B cell (primary cell): ENCODE data around the gene PRIMPOL. TPM values are rescaled to one million over a fixed set of nuclear protein-coding genes. Genes with fewer than 3 reads are reported as not detected.
"Not testable (repeated sequence)": the region's sequence is repeated elsewhere in the genome, so short reads cannot be mapped to it uniquely, and the experiment has no call there.

ENCODE experiments used
- ATAC-seq: fragments of 200-7000 bp; cut with Tn5 transposase; one replicate; pipeline ENCODE4 v1.10.0; 2021; ENCODE audit warnings: low read depth, mild to moderate bottlenecking, moderate number of reproducible peaks, moderate library complexity
- CTCF ChIA-PET: fragments of 350-600 bp; sonication (Branson Sonifier 250); formaldehyde crosslinking; loops from one replicate; lab custom pipeline; 2021; ENCODE audit warnings: antibody characterized with exemption, inconsistent platforms; lab: Charles Lee
- POLR2A ChIA-PET: fragments of 350-600 bp; sonication (Branson Sonifier 250); formaldehyde crosslinking; loops from one replicate; lab custom pipeline; 2021; ENCODE audit warnings: antibody characterized with exemption; lab: Charles Lee
- DNase-seq: peaks from one replicate; pipeline ENCODE4 v3.0.0; 2013
- H2AFZ ChIP-seq: 2 replicates; pipeline ENCODE4 v1.6.1; 2012; ENCODE audit warnings: mild to moderate bottlenecking, low read depth, low read length; ENCODE audit not compliant: insufficient read depth, poor library complexity, severe bottlenecking
- H3K27ac ChIP-seq, 2 donors: 1 replicate in 1 of 2; 2 replicates in 1 of 2; pipeline ENCODE4 v1.5.1; 2012 to 2013; ENCODE audit warnings: low read length in 2 of 2, mild to moderate bottlenecking in 2 of 2, moderate library complexity in 1 of 2
- H3K27me3 ChIP-seq, 4 experiments: fragments of 200-600 bp in 1 of 4; sonication (generic) in 1 of 4; replicated peaks in 1 of 4; 1 replicate in 2 of 4; 2 replicates in 2 of 4; pipeline versions ENCODE4 v1.6.1 to v1.7.0; 2013 to 2016; ENCODE audit warnings: low read length in 3 of 4, mild to moderate bottlenecking in 2 of 4, mixed read lengths in 1 of 4, moderate library complexity in 1 of 4; ENCODE audit not compliant: insufficient read depth in 4 of 4, control insufficient read depth in 3 of 4; ENCODE audit errors: control extremely low read depth in 1 of 4
- H3K36me3 ChIP-seq, 2 experiments: replicated peaks in 1 of 2; 1 replicate in 1 of 2; 2 replicates in 1 of 2; pipeline versions ENCODE4 v1.6.1 to v1.7.1; 2013; ENCODE audit warnings: low read length in 1 of 2; ENCODE audit not compliant: insufficient read depth in 2 of 2, control insufficient read depth in 1 of 2; ENCODE audit errors: control extremely low read depth in 1 of 2, extremely low read depth in 1 of 2
- H3K4me1 ChIP-seq, 2 donors: fragments of 200-600 bp in 1 of 2; sonication (generic) in 1 of 2; 1 replicate in 1 of 2; 2 replicates in 1 of 2; pipeline versions ENCODE4 v1.5.1 to v1.6.1; 2013 to 2017; ENCODE audit warnings: low read length in 2 of 2; ENCODE audit not compliant: control insufficient read depth in 2 of 2, insufficient read depth in 2 of 2
- H3K4me2 ChIP-seq: replicated peaks from 2 replicates; pipeline ENCODE3; 2012; ENCODE audit warnings: mild to moderate bottlenecking, low read depth, low read length; ENCODE audit not compliant: poor library complexity, severe bottlenecking
- H3K4me3 ChIP-seq, 5 experiments: fragments of 200-600 bp in 1 of 5; sonication (generic) in 1 of 5; 1 replicate in 3 of 5; 2 replicates in 2 of 5; pipeline versions ENCODE4 v1.5.1 to v1.7.0; 2011 to 2016; ENCODE audit warnings: low read length in 4 of 5, mild to moderate bottlenecking in 4 of 5, low read depth in 2 of 5, control low read depth in 1 of 5, moderate library complexity in 1 of 5; ENCODE audit not compliant: insufficient read depth in 1 of 5; ENCODE audit errors: control extremely low read depth in 1 of 5, extremely low read depth in 1 of 5
- H3K79me2 ChIP-seq: fragments of 200-600 bp; sonication (generic); one replicate; pipeline ENCODE4 v1.6.0; 2016; ENCODE audit warnings: low read length; ENCODE audit not compliant: control insufficient read depth, insufficient read depth
- H3K9ac ChIP-seq: fragments of 200-600 bp; sonication (generic); 2 replicates; pipeline ENCODE4 v1.6.1; 2017; ENCODE audit warnings: mild to moderate bottlenecking, low read length, moderate library complexity
- H3K9me3 ChIP-seq, 3 donors: one replicate each; pipeline versions ENCODE4 v1.6.1 to v1.7.1; 2013; ENCODE audit warnings: low read length in 2 of 3; ENCODE audit not compliant: control insufficient read depth in 2 of 3, insufficient read depth in 1 of 3; ENCODE audit errors: control extremely low read depth in 1 of 3
- H4K20me1 ChIP-seq: 2 replicates; pipeline ENCODE4 v1.6.0; 2012; ENCODE audit warnings: mild to moderate bottlenecking, low read length; ENCODE audit not compliant: insufficient read depth, control insufficient read depth, poor library complexity, severe bottlenecking
- H3K27ac Mint-ChIP-seq: one replicate; pipeline ENCODE4 v1.8.0; 2021; ENCODE audit warnings: mixed read lengths
- H3K27me3 Mint-ChIP-seq: one replicate; pipeline ENCODE4 v1.8.0; 2021; ENCODE audit warnings: mixed read lengths
- H3K4me1 Mint-ChIP-seq: one replicate; pipeline ENCODE4 v1.8.0; 2021; ENCODE audit warnings: mixed read lengths
- H3K4me3 Mint-ChIP-seq: one replicate; pipeline ENCODE4 v1.8.0; 2021; ENCODE audit warnings: mixed read lengths
- H3K9me3 Mint-ChIP-seq: one replicate; pipeline ENCODE4 v1.8.0; 2022; ENCODE audit warnings: mixed read lengths; ENCODE audit not compliant: insufficient read depth
- EZH2 ChIP-seq: IDR thresholded peaks from 2 replicates; pipeline ENCODE4 v1.6.1; 2012; ENCODE audit warnings: borderline replicate concordance, low read depth, mild to moderate bottlenecking, moderate library complexity, low read length; ENCODE audit not compliant: insufficient read depth, poor library complexity, severe bottlenecking
- WGBS: methylation state at CpG from one replicate; pipeline ENCODE4 v1.1.5; 2013; ENCODE audit warnings: missing lambda C conversion rate; ENCODE audit not compliant: insufficient coverage; 5-methylcytosine and 5-hydroxymethylcytosine counted together
- intact Hi-C: fragments of 100-400 bp; cut with micrococcal nuclease; formaldehyde crosslinking; loops from one replicate; pipeline ENCODE4 v1.10.0; 2022
- polyA minus RNA-seq: library from RNA; depleted of rRNA, polyadenylated mRNA; stranded (reverse); fragments of >200 nt; gene quantifications from 2 replicates; pipeline ENCODE4 v1.2.3, GENCODE V29; 2012
- polyA plus RNA-seq: library from polyadenylated mRNA; depleted of rRNA; stranded (reverse); fragments of >200 nt; gene quantifications from 2 replicates; pipeline ENCODE4 v1.2.3, GENCODE V29; 2012
- total RNA-seq, 2 donors: library from RNA; stranded (reverse); fragments of 120-200 nt in 1 of 2; gene quantifications; 1 replicate in 1 of 2; 2 replicates in 1 of 2; pipeline versions ENCODE4 v1.2.3 to v1.2.4, GENCODE V29; 2013 to 2022
- TF ChIP-seq, protein P1 (sequence below): fragments of 200-600 bp; IDR thresholded peaks from one replicate; pipeline ENCODE4 v1.8.0; 2022; ENCODE audit warnings: antibody characterized with exemption, mild to moderate bottlenecking

The PRIMPOL gene, protein sequence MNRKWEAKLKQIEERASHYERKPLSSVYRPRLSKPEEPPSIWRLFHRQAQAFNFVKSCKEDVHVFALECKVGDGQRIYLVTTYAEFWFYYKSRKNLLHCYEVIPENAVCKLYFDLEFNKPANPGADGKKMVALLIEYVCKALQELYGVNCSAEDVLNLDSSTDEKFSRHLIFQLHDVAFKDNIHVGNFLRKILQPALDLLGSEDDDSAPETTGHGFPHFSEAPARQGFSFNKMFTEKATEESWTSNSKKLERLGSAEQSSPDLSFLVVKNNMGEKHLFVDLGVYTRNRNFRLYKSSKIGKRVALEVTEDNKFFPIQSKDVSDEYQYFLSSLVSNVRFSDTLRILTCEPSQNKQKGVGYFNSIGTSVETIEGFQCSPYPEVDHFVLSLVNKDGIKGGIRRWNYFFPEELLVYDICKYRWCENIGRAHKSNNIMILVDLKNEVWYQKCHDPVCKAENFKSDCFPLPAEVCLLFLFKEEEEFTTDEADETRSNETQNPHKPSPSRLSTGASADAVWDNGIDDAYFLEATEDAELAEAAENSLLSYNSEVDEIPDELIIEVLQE
- total RNA-seq, result 15.4 and 21.5 TPM in 2 replicates
- 16.8 TPM for total RNA-seq (2013)
- polyA plus RNA-seq, result 7.8 and 16.3 TPM in 2 replicates
- 3.5 and 5.1 TPM in 2 replicates for polyA minus RNA-seq

DNA sequence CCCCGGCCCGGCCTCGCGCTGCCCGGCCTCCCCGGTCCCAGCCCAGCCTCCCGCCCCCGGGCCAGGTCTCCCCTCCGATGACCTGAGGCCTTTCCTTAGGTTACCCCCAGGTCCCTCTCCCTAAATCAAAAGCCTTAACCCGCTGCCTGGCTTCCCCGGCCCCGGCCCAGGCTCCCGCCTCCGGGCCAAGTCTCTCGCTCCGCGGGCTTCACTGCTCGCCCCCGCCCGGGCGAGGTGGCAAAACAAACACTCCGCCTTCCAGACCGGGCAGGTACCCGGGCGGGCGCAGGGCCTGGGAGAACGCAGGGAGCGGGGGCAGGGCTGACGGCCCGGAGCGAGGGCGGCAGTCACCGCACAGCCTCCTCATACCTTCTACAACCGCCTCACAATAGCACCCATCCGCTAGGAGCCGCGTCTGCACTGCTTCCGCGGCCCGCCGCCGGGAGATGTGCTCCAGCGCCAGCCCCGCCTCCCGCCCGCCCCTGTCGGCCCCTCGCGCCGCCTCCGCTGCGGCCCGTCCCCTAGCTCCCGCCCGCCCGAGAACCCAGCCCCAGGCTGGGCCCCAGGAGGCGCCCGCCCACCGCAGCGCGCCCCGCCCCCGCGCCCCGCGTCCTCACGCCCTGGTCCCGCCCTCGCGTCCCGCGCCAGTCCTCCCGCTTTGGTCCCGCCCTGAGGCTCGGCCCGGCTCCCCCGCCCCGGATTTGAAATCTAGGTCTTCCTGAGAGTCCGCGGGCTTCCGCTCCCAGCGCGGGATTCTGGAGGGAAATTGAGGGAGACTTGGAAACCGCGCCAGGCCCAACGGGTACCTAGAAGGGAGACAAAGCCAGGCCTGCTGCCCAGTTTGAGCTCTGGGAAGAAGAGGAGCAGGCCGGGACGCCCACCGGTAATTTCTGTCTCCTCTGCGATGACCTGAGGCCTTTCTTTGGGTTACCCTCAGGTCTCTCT, at the start of gene PRIMPOL, which contains the start of gene CASP3:
Gene PRIMPOL, plus strand, starts transcription at position 713 of the 945 bp plus-strand sequence. CDS start 7,403 bp downstream, outside the sequence.
Gene CASP3, minus strand, starts transcription at position 422 of the 945 bp plus-strand sequence. CDS start 10,994 bp downstream, outside the sequence.
- no peaks in the 10 kb centered on the region for H3K9me3 ChIP-seq
- Mint-ChIP-seq H3K27me3 (no peaks in the 10 kb centered on the region), H3K9me3 (no peaks in the 10 kb centered on the region), H3K27ac (peak within 1 kb of the TSS; percentile 94), H3K4me3 (peak within 1 kb of the TSS; percentile 94), H3K4me1 (peaks cover 44% of the 10 kb centered on the region)
- peaks cover 52% of the 10 kb centered on the region for H3K79me2 ChIP-seq
- peaks cover 24 to 29% of the 10 kb centered on the region in 2 donors for H3K4me1 ChIP-seq
- ATAC-seq (peak; percentile 95), DNase-seq (peak; percentile 97)
- peak within 1 kb of the TSS; percentile 93 for H3K4me2 ChIP-seq
- H3K9ac ChIP-seq, result peak within 1 kb of the TSS; percentile 97
- ChIA-PET CTCF (interaction anchor here (1.1 to 2.7 kb wide), 6 partner anchors 84 to 485 kb away, joined by 3 to 10 read pairs (median 4); partner anchors contain the start of gene CENPU), POLR2A (interaction anchor here (0.6 to 2.5 kb wide), 7 partner anchors 57 to 385 kb away, joined by 3 to 23 read pairs (median 4); partner anchors contain the start of genes CENPU and IRF2)
- peaks cover 1 to 3% of the 10 kb centered on the region in 2 experiments for H3K36me3 ChIP-seq
- peak within 1 kb of the TSS; percentile 91 for H2AFZ ChIP-seq
- WGBS, result under 1% methylated on average over 90 of the region's 90 CpGs
- TF ChIP-seq, protein P1, sequence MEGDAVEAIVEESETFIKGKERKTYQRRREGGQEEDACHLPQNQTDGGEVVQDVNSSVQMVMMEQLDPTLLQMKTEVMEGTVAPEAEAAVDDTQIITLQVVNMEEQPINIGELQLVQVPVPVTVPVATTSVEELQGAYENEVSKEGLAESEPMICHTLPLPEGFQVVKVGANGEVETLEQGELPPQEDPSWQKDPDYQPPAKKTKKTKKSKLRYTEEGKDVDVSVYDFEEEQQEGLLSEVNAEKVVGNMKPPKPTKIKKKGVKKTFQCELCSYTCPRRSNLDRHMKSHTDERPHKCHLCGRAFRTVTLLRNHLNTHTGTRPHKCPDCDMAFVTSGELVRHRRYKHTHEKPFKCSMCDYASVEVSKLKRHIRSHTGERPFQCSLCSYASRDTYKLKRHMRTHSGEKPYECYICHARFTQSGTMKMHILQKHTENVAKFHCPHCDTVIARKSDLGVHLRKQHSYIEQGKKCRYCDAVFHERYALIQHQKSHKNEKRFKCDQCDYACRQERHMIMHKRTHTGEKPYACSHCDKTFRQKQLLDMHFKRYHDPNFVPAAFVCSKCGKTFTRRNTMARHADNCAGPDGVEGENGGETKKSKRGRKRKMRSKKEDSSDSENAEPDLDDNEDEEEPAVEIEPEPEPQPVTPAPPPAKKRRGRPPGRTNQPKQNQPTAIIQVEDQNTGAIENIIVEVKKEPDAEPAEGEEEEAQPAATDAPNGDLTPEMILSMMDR, result peak; percentile 18
- no peak for TF ChIP-seq EZH2
- no peaks in the 10 kb centered on the region for H3K27me3 ChIP-seq
- peaks cover 15% of the 10 kb centered on the region for H4K20me1 ChIP-seq
- intact Hi-C loops, result loop anchor here (1.0 to 5.0 kb wide), 8 partner anchors 85 to 822 kb away; partner anchors contain the start of genes ACSL1, CCDC110, CENPU and SLC25A4
- H3K27ac ChIP-seq, result peak within 1 kb of the TSS; percentile 71 to 95
- peak within 1 kb of the TSS; percentile 75 to 95 (median 89) for H3K4me3 ChIP-seq

DNA sequence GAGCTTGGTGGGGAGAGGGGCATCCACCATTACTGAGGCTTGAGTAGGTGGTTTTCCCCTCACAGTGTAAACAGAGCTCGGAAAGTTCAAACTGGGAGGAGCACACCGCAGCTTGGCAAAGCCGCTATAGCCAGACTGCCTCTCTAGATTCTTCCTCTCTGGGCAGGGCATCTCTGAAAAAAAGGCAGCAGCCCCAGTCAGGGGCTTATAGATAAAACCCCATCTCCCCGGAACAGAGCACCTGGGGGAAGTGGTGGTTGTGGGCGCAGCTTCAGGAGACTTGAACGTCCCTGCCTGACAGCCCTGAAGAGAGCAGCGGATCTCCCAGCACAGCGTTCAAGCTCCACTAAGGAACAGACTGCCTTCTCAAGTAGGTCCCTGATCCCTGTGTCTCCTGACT, 48.6 kb upstream of the PRIMPOL start:
- H3K4me2 ChIP-seq, H3K4me3 ChIP-seq, CTCF ChIA-PET, H3K4me1 ChIP-seq, H4K20me1 ChIP-seq, ATAC-seq, H3K4me3 Mint-ChIP-seq, H3K36me3 ChIP-seq, H2AFZ ChIP-seq, H3K27ac Mint-ChIP-seq, H3K4me1 Mint-ChIP-seq, H3K9me3 Mint-ChIP-seq, H3K79me2 ChIP-seq, H3K27me3 ChIP-seq, H3K9ac ChIP-seq, H3K27ac ChIP-seq, POLR2A ChIA-PET, DNase-seq, intact Hi-C loops: not testable (repeated sequence)
- peaks cover 13% of the 10 kb centered on the region for H3K27me3 Mint-ChIP-seq
- WGBS, result 69% methylated on average over 5 of the region's 8 CpGs
- peaks cover 0 to 13% (median 2%) of the 10 kb centered on the region in 3 donors for H3K9me3 ChIP-seq

DNA sequence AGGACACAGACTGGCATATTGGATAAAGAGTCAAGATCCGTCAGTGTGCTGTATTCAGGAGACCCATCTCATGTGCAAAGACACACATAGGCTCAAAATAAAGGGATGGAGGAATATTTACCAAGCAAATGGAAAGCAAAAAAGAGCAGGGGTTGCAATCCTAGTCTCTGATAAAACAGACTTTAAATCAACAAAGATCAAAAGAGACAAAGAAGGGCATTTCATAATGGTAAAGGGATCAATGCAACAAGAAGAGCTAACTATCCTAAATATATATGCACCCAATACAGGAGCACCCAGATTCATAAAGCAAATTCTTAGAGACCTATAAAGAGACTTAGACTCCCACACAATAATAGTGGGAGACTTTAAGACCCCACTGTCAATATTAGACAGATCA, 46.7 kb upstream of the PRIMPOL start:
- H3K9me3 Mint-ChIP-seq, H3K79me2 ChIP-seq, H3K4me3 Mint-ChIP-seq, H3K4me1 ChIP-seq, DNase-seq, H2AFZ ChIP-seq, H3K4me3 ChIP-seq, POLR2A ChIA-PET, H3K4me2 ChIP-seq, H3K27ac Mint-ChIP-seq, H3K36me3 ChIP-seq, H3K9ac ChIP-seq, H4K20me1 ChIP-seq, H3K4me1 Mint-ChIP-seq, H3K27ac ChIP-seq, CTCF ChIA-PET, H3K27me3 ChIP-seq, intact Hi-C loops, ATAC-seq: not testable (repeated sequence)
- H3K27me3 Mint-ChIP-seq, result peaks cover 13% of the 10 kb centered on the region
- peaks cover 0 to 13% (median 2%) of the 10 kb centered on the region in 3 donors for H3K9me3 ChIP-seq
- WGBS, result no CpG with 5 or more reads among the region's 1 CpG
